Measurements from ENCODE around the gene JPH2.

- TF ChIP-seq CTCF (IDR thresholded peaks at IDR 0.05), result no peak
- TF ChIP-seq POLR2A (IDR thresholded peaks at IDR 0.05), result no peak
- TF ChIP-seq EP300 (IDR thresholded peaks at IDR 0.05), result no peak
Observed at GRCh38 chr20:44203161-44203560, 16.2 kb upstream of the JPH2 start.
